ENCODE results near the gene RAB30.

Gene RAB30

GRCh38 chr11:83071567-83072349 is at the start of gene RAB30:
RAB30 (minus strand) TSS chr11:83071897; CDS start chr11:82997316, 74,581 bp downstream.
- DNase-seq = peak; percentile 69 to 100 (median 96)

- DNase-seq = no peak
Measured at GRCh38 chr11:83120327-83120726, 48.6 kb upstream of the RAB30 start.

- no peak for DNase-seq
Measured at GRCh38 chr11:83119216-83119615, 47.5 kb upstream of the RAB30 start.

GRCh38 chr11:83118814-83119213 is 47.1 kb upstream of the RAB30 start:
- DNase-seq = no peak

GRCh38 chr11:83116015-83116641 is 44.4 kb upstream of the RAB30 start:
- DNase-seq = no peak

- no peak for DNase-seq
Measured at GRCh38 chr11:83115551-83115950, 43.9 kb upstream of the RAB30 start.

- no peak for DNase-seq
Measured at GRCh38 chr11:83115026-83115425, 43.3 kb upstream of the RAB30 start.

- DNase-seq = no peak
Measured at GRCh38 chr11:83112886-83113285, 41.2 kb upstream of the RAB30 start.

GRCh38 chr11:83105168-83105567 is 33.5 kb upstream of the RAB30 start:
- DNase-seq = no peak

GRCh38 chr11:83102834-83103233 is 31.1 kb upstream of the RAB30 start:
- DNase-seq = no peak

- DNase-seq = no peak
Measured at GRCh38 chr11:83097429-83098075, 25.9 kb upstream of the RAB30 start.

- DNase-seq = no peak
Measured at GRCh38 chr11:83093634-83094033, 21.9 kb upstream of the RAB30 start.

GRCh38 chr11:83092488-83093384 is 21.0 kb upstream of the RAB30 start:
- no peak for DNase-seq

GRCh38 chr11:83088965-83089364 is 17.3 kb upstream of the RAB30 start:
- no peak for DNase-seq

GRCh38 chr11:83087035-83087434 is 15.3 kb upstream of the RAB30 start:
- DNase-seq = no peak

GRCh38 chr11:83079820-83080219 is 8.1 kb upstream of the RAB30 start:
- no peak for DNase-seq

- DNase-seq = no peak
Measured at GRCh38 chr11:83078269-83078668, 6.6 kb upstream of the RAB30 start.

- no peak for DNase-seq
Measured at GRCh38 chr11:83073884-83074283, 2.2 kb upstream of the RAB30 start.

- DNase-seq = no peak
Measured at GRCh38 chr11:83073258-83073657, 1.6 kb upstream of the RAB30 start.

GRCh38 chr11:83072350-83073242 is 899 bp upstream of the RAB30 start:
- peak in 2 of 51 donors; percentile 42 to 54 for DNase-seq
